Loucy (cell line): Measurements from ENCODE around the gene RPA3.

Experiments used
- CTCF ChIP-seq: fragments of 200-600 bp; sonication (generic); conservative IDR thresholded peaks from 2 replicates; pipeline ENCODE4 v1.5.1; 2014; ENCODE audit warnings: mild to moderate bottlenecking, antibody characterized with exemption, low read length
- EZH2phosphoT487 ChIP-seq: fragments of 200-600 bp; IDR thresholded peaks from 2 replicates; pipeline ENCODE4 v1.6.1; 2018; ENCODE audit warnings: antibody characterized with exemption, mild to moderate bottlenecking, moderate library complexity, borderline replicate concordance

- TF ChIP-seq CTCF (no peak), EZH2phosphoT487 (no peak)
Measured at GRCh38 chr7:7695111-7695817, 23.1 kb downstream of the RPA3 start.
